GM19395 (cell line): Measurements from ENCODE around the gene C22orf31.
"Not testable (repeated sequence)": the region's sequence is repeated elsewhere in the genome, so short reads cannot be mapped to it uniquely, and the experiment has no call there.

Source experiments
- ATAC-seq: cut with Tn5 transposase; IDR thresholded peaks from one replicate; pipeline ENCODE4 v1.9.1; 2021; ENCODE audit warnings: mild to moderate bottlenecking, moderate library complexity; ENCODE audit not compliant: unreplicated experiment

The C22orf31 gene

GRCh38 chr22:29061773-29062172 is at the start of gene C22orf31:
C22orf31 (minus strand) TSS chr22:29061831; CDS start chr22:29061792, 39 bp downstream.
- ATAC-seq, result no peak

GRCh38 chr22:29110946-29111345 is 49.3 kb upstream of the C22orf31 start:
- no peak for ATAC-seq

- ATAC-seq, result no peak
Measured at GRCh38 chr22:29109822-29110221, 48.2 kb upstream of the C22orf31 start.

- ATAC-seq, result no peak
Measured at GRCh38 chr22:29108137-29108536, 46.5 kb upstream of the C22orf31 start.

GRCh38 chr22:29106839-29107238 is 45.2 kb upstream of the C22orf31 start:
- no peak for ATAC-seq

- ATAC-seq, result no peak
Measured at GRCh38 chr22:29105468-29105867, 43.8 kb upstream of the C22orf31 start.

GRCh38 chr22:29103121-29103520 is 41.5 kb upstream of the C22orf31 start:
- ATAC-seq, result no peak

- no peak for ATAC-seq
Measured at GRCh38 chr22:29102300-29102699, 40.7 kb upstream of the C22orf31 start.

- ATAC-seq, result no peak
Measured at GRCh38 chr22:29098296-29098695, 36.7 kb upstream of the C22orf31 start.

GRCh38 chr22:29096736-29097669 is 35.4 kb upstream of the C22orf31 start:
- ATAC-seq, result no peak

- no peak for ATAC-seq
Measured at GRCh38 chr22:29095459-29095858, 33.8 kb upstream of the C22orf31 start.

- no peak for ATAC-seq
Measured at GRCh38 chr22:29093501-29094300, 32.1 kb upstream of the C22orf31 start.

GRCh38 chr22:29093030-29093429 is 31.4 kb upstream of the C22orf31 start:
- no peak for ATAC-seq

GRCh38 chr22:29092243-29092642 is 30.6 kb upstream of the C22orf31 start:
- no peak for ATAC-seq

GRCh38 chr22:29090039-29090438 is 28.4 kb upstream of the C22orf31 start:
- ATAC-seq, result no peak

GRCh38 chr22:29089507-29089906 is 27.9 kb upstream of the C22orf31 start:
- ATAC-seq, result no peak

- no peak for ATAC-seq
Measured at GRCh38 chr22:29088809-29089208, 27.2 kb upstream of the C22orf31 start.

GRCh38 chr22:29087012-29087411 is 25.4 kb upstream of the C22orf31 start:
- ATAC-seq, result no peak

- ATAC-seq, result no peak
Measured at GRCh38 chr22:29083933-29084591, 22.4 kb upstream of the C22orf31 start.

- ATAC-seq, result not testable (repeated sequence)
Measured at GRCh38 chr22:29083576-29083932, 21.9 kb upstream of the C22orf31 start.

GRCh38 chr22:29082826-29083545 is 21.4 kb upstream of the C22orf31 start:
- no peak for ATAC-seq
